Upper lobe of left lung (tissue), 6 donors: ENCODE measurements around the gene CLEC16A. TPM values are rescaled to one million over a fixed set of nuclear protein-coding genes. Genes with fewer than 3 reads are reported as not detected.

ENCODE experiments used
- ATAC-seq, 2 donors: fragments of 200-7000 bp; cut with Tn5 transposase; one replicate each; pipeline ENCODE4 v1.9.1; 2022; ENCODE audit warnings: mild to moderate bottlenecking in 2 of 2, moderate library complexity in 2 of 2; ENCODE audit not compliant: low FRiP score in 2 of 2
- DNase-seq, 2 donors: peaks; one replicate each; pipeline ENCODE4 v3.0.0-alpha.2; 2019 to 2020
- H3K27ac ChIP-seq, 4 donors: fragments of 200-600 bp; sonication (generic); one replicate each; pipeline ENCODE4 v1.5.1; 2016 to 2019
- H3K27me3 ChIP-seq, 4 donors: fragments of 200-600 bp; sonication (generic); one replicate each; pipeline ENCODE4 v1.5.1; 2017 to 2019
- H3K36me3 ChIP-seq, 4 donors: fragments of 200-600 bp; sonication (generic); one replicate each; pipeline ENCODE4 v1.5.1; 2016 to 2019
- H3K4me1 ChIP-seq, 4 donors: fragments of 200-600 bp; sonication (generic); one replicate each; pipeline ENCODE4 v1.5.1; 2018 to 2019
- H3K4me3 ChIP-seq, 4 donors: fragments of 200-600 bp; sonication (generic); one replicate each; pipeline ENCODE4 v1.5.1; 2017 to 2019; ENCODE audit warnings: mild to moderate bottlenecking in 2 of 4, moderate library complexity in 1 of 4
- H3K9me3 ChIP-seq, 4 donors: fragments of 200-600 bp; sonication (generic); one replicate each; pipeline ENCODE4 v1.5.1; 2018 to 2019
- CTCF ChIP-seq, 6 experiments: fragments of 450-650 bp in 4 of 6; fragments of 200-600 bp in 2 of 6; sonication (generic) in 2 of 6; IDR thresholded peaks; one replicate each; pipeline ENCODE4 v1.5.1; 2016 to 2019; ENCODE audit warnings: antibody characterized with exemption in 6 of 6
- EP300 ChIP-seq, 4 donors: sonication (generic); formaldehyde crosslinking; IDR thresholded peaks; one replicate each; pipeline ENCODE4 v1.5.1; 2017; ENCODE audit warnings: antibody characterized with exemption in 4 of 4, control low read depth in 2 of 4
- POLR2A ChIP-seq, 4 donors: fragments of 450-650 bp; IDR thresholded peaks; one replicate each; pipeline ENCODE4 v1.5.1; 2016 to 2017; ENCODE audit warnings: antibody characterized with exemption in 4 of 4, mild to moderate bottlenecking in 2 of 4
- POLR2AphosphoS5 ChIP-seq, 2 donors: sonication (generic); formaldehyde crosslinking; IDR thresholded peaks; one replicate each; pipeline ENCODE4 v1.5.1; 2017; ENCODE audit warnings: antibody characterized with exemption in 2 of 2
- WGBS, 2 donors: methylation state at CpG; one replicate each; pipeline ENCODE4 v1.1.5; 2017 to 2018; 5-methylcytosine and 5-hydroxymethylcytosine counted together
- total RNA-seq, 6 donors: library from RNA; depleted of rRNA in 4 of 6; stranded (reverse); fragments of >200 nt in 4 of 6; gene quantifications; one replicate each; pipeline versions ENCODE4 v1.1.0 to v1.2.1, GENCODE V29; 2016 to 2021
- donor health status: DM: no; HTN: no; CAD: no; lungs with moderate emphysema.
- donor health status: DM: no; HTN: yes; CAD: no; lungs with severe emphysema.

The CLEC16A gene
- total RNA-seq, 6 donors from 2014 or later, result 33.3 to 85.9 (median 46.4) TPM

GRCh38 chr16:11167581-11167980, 223.2 kb downstream of the CLEC16A start:
- peaks cover 5 to 36% (median 21%) of the 10 kb centered on the region in 4 donors for H3K36me3 ChIP-seq
- ATAC-seq (no peak), DNase-seq (no peak)
- 94 to 98% methylated on average over 5 to 6 of the region's 6 CpGs for WGBS, 2 donors
- no peaks in the 10 kb centered on the region for H3K27me3 ChIP-seq
- H3K9me3 ChIP-seq, result no peaks in the 10 kb centered on the region
- TF ChIP-seq POLR2A (IDR thresholded peaks at IDR 0.05) (no peak), POLR2AphosphoS5 (IDR thresholded peaks at IDR 0.05) (no peak), CTCF (IDR thresholded peaks at IDR 0.05) (no peak), EP300 (IDR thresholded peaks at IDR 0.05) (no peak)
- peaks cover 0 to 6% (median 0%) of the 10 kb centered on the region in 4 donors for H3K4me1 ChIP-seq
- H3K27ac ChIP-seq, result no peak overlapping the region
- H3K4me3 ChIP-seq, result no peak overlapping the region

- DNase-seq (no peak), ATAC-seq (no peak)
- H3K4me3 ChIP-seq, result no peak overlapping the region
- no peaks in the 10 kb centered on the region for H3K9me3 ChIP-seq
- TF ChIP-seq EP300 (IDR thresholded peaks at IDR 0.05), result no peak
- TF ChIP-seq POLR2AphosphoS5 (IDR thresholded peaks at IDR 0.05), result no peak
- TF ChIP-seq POLR2A (IDR thresholded peaks at IDR 0.05), result no peak
- no peak for TF ChIP-seq CTCF (IDR thresholded peaks at IDR 0.05)
- H3K4me1 ChIP-seq, result no peaks in the 10 kb centered on the region
- no peak overlapping the region for H3K27ac ChIP-seq
- H3K36me3 ChIP-seq, result peaks cover 5 to 45% (median 21%) of the 10 kb centered on the region in 4 donors
- H3K27me3 ChIP-seq, result no peaks in the 10 kb centered on the region
- 67 to 87% methylated on average over 5 to 9 of the region's 9 CpGs for WGBS, 2 donors
These were observed 224.2 kb downstream of the CLEC16A start for GRCh38 chr16:11168386-11169051.

GRCh38 chr16:11169641-11170040, 225.3 kb downstream of the CLEC16A start:
- H3K36me3 ChIP-seq, result peaks cover 8 to 55% (median 24%) of the 10 kb centered on the region in 4 donors
- ATAC-seq (no peak), DNase-seq (no peak)
- no peaks in the 10 kb centered on the region for H3K27me3 ChIP-seq
- H3K4me3 ChIP-seq, result no peak overlapping the region
- whole genome bisulfite sequencing, 2 donors, result 84 to 85% methylated on average over 4 of the region's 4 CpGs
- TF ChIP-seq POLR2AphosphoS5 (IDR thresholded peaks at IDR 0.05) (no peak), EP300 (IDR thresholded peaks at IDR 0.05) (no peak), CTCF (IDR thresholded peaks at IDR 0.05) (no peak), POLR2A (IDR thresholded peaks at IDR 0.05) (no peak)
- H3K9me3 ChIP-seq, result no peaks in the 10 kb centered on the region
- no peaks in the 10 kb centered on the region for H3K4me1 ChIP-seq
- H3K27ac ChIP-seq, result no peak overlapping the region

GRCh38 chr16:11170201-11170600, 225.8 kb downstream of the CLEC16A start:
- no peak overlapping the region for H3K27ac ChIP-seq
- H3K4me1 ChIP-seq, result no peaks in the 10 kb centered on the region
- H3K27me3 ChIP-seq, result no peaks in the 10 kb centered on the region
- no peaks in the 10 kb centered on the region for H3K9me3 ChIP-seq
- TF ChIP-seq POLR2AphosphoS5 (IDR thresholded peaks at IDR 0.05) (no peak), CTCF (IDR thresholded peaks at IDR 0.05) (no peak), POLR2A (IDR thresholded peaks at IDR 0.05) (no peak), EP300 (IDR thresholded peaks at IDR 0.05) (no peak)
- peaks cover 8 to 55% (median 24%) of the 10 kb centered on the region in 4 donors for H3K36me3 ChIP-seq
- 90 to 92% methylated on average over 7 of the region's 7 CpGs for WGBS, 2 donors
- no peak overlapping the region for H3K4me3 ChIP-seq
- no peak for ATAC-seq
- DNase-seq, result no peak
